Transverse colon (tissue), 3 donors: ENCODE measurements around the gene PRRC2A.

Experiments used
- CTCF ChIP-seq, 5 experiments: fragments of 200-600 bp in 3 of 5; fragments of 450-650 bp in 2 of 5; sonication (generic) in 3 of 5; IDR thresholded peaks; 1 replicate in 2 of 5; 2 replicates in 3 of 5; pipeline ENCODE4 v1.5.1; 2016 to 2017; ENCODE audit warnings: antibody characterized with exemption in 5 of 5, inconsistent platforms in 3 of 5, mild to moderate bottlenecking in 2 of 5, moderate library complexity in 1 of 5
- EP300 ChIP-seq: sonication (generic); formaldehyde crosslinking; IDR thresholded peaks from one replicate; pipeline ENCODE4 v1.6.1; 2017; ENCODE audit warnings: antibody characterized with exemption, low read depth
- POLR2A ChIP-seq: fragments of 450-650 bp; IDR thresholded peaks from one replicate; pipeline ENCODE4 v1.6.1; 2016; ENCODE audit warnings: antibody characterized with exemption, mild to moderate bottlenecking, moderate library complexity

- no peak for TF ChIP-seq CTCF (IDR thresholded peaks at IDR 0.05)
- TF ChIP-seq POLR2A: no peak
- no peak for TF ChIP-seq EP300
Measured at GRCh38 chr6:31633447-31633846, 12.9 kb downstream of the PRRC2A start.
